HepG2 (cell line): ENCODE results near the gene MGAT2. TPM values are rescaled to one million over a fixed set of nuclear protein-coding genes. Genes with fewer than 3 reads are reported as not detected.

ENCODE experiments used
- EEA1 ChIP-seq: sonication (generic); formaldehyde crosslinking; IDR thresholded peaks from 2 replicates; pipeline ENCODE4 v1.5.1; 2020; ENCODE audit warnings: mild to moderate bottlenecking, missing genetic modification reagents, borderline replicate concordance
- HMGA1 ChIP-seq: sonication (generic); formaldehyde crosslinking; conservative IDR thresholded peaks from 2 replicates; pipeline ENCODE4 v1.4.0; 2020; ENCODE audit warnings: missing genetic modification reagents
- NFIC ChIP-seq: IDR thresholded peaks from 2 replicates; pipeline ENCODE4 v1.6.1; 2012; ENCODE audit warnings: mild to moderate bottlenecking, low read length, inconsistent platforms
- NR0B2 ChIP-seq: sonication (generic); formaldehyde crosslinking; IDR thresholded peaks from 2 replicates; pipeline ENCODE4 v1.4.0; 2020; ENCODE audit warnings: mild to moderate bottlenecking, missing genetic modification reagents
- ZFX ChIP-seq: sonication (generic); formaldehyde crosslinking; IDR thresholded peaks from 2 replicates; pipeline ENCODE4 v1.4.0; 2020; ENCODE audit warnings: mild to moderate bottlenecking, low read depth, missing genetic modification reagents, moderate library complexity
- ZNF3 ChIP-seq: IDR thresholded peaks from 2 replicates; pipeline ENCODE4 v1.7.0; 2017; ENCODE audit warnings: inconsistent platforms
- ZNF607 ChIP-seq: sonication (generic); formaldehyde crosslinking; IDR thresholded peaks from 2 replicates; pipeline ENCODE4 v1.5.1; 2020; ENCODE audit warnings: missing genetic modification reagents, mild to moderate bottlenecking, borderline replicate concordance
- ZNF639 ChIP-seq: conservative IDR thresholded peaks from 2 replicates; pipeline ENCODE4 v1.6.1; 2018; ENCODE audit warnings: missing genetic modification reagents
- polyA plus RNA-seq, 8 experiments: library from polyadenylated mRNA; depleted of rRNA in 3 of 8; stranded (reverse) in 7 of 8; unstranded in 1 of 8; fragments of >200 nt; fragmentation: Illumina TruSeq in 4 of 8; extraction: Trizol in 4 of 8; gene quantifications; 2 replicates each; pipeline versions ENCODE4 v1.2.1 to v1.2.3, GENCODE V29; 2011 to 2016; ENCODE audit warnings: low read depth in 4 of 8, missing spikeins in 1 of 8, mixed read lengths in 1 of 8; ENCODE audit not compliant: insufficient read depth in 1 of 8
- total RNA-seq, 5 experiments: library from RNA; depleted of rRNA; stranded (reverse); fragments of >200 nt; fragmentation: Illumina TruSeq; extraction: Trizol; gene quantifications; 2 replicates each; pipeline ENCODE4 v1.2.3, GENCODE V29; 2016; ENCODE audit warnings: low read depth in 1 of 5
- TF ChIP-seq, protein P1 (sequence below): sonication (generic); formaldehyde crosslinking; IDR thresholded peaks from 2 replicates; pipeline ENCODE4 v1.4.0; 2020; ENCODE audit warnings: mild to moderate bottlenecking, missing genetic modification reagents
- TF ChIP-seq, protein P2 (sequence below): sonication (generic); formaldehyde crosslinking; IDR thresholded peaks from 2 replicates; pipeline ENCODE4 v1.5.0; 2020; ENCODE audit warnings: mild to moderate bottlenecking, missing genetic modification reagents
- TF ChIP-seq, protein P3 (sequence below): sonication (generic); formaldehyde crosslinking; conservative IDR thresholded peaks from 2 replicates; pipeline ENCODE4 v1.4.0; 2020; ENCODE audit warnings: missing genetic modification reagents
- TF ChIP-seq, protein P4 (sequence below): sonication (generic); formaldehyde crosslinking; IDR thresholded peaks from 2 replicates; pipeline ENCODE4 v1.8.0; 2022; ENCODE audit warnings: missing genetic modification reagents, mild to moderate bottlenecking, inconsistent platforms, borderline replicate concordance

The MGAT2 gene
- total and polyA plus RNA-seq, 2 of the 13 experiments (the other 11 are each of a cell fraction or from before 2014, with no cell fraction given), result 12.9 to 51.9 TPM

DNA sequence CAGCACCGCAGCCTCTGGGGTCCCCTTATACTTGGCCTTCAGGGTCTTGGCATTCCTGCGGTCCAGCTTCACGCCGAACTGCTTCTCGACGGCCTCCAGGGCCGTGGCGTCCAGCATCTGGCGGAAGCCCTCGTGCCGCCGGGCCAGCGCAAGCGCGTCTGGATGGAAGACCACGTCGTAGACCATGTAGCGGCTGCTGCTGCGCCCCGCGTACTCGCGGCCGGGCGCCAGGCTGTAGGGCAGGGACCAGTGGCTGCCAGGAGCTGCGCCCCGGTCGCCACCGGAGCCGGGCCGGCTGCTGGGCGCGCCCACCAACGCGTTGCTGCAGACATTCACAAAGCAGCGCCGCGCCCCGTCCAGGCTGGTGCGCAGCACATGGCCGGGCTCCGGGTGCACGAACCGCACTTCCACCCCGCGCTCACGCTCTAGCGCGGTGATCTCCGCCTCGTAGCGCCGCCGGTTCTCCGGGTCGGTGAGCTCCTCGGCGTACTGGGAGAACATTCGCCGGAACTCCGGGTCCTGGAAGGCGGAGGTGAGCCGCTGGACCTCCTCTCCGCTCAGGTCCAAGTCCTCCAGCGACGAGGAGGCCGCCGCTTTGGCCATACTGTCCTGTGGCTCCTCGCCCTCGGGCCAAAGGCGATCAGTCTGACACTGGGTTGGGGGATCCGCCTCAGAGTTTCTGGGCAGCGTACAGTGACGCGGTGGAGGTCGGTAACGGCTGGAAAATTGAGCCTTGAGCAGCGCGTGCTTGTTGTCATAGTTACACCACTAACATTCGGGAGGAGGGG is 14.1 kb downstream of the MGAT2 start, which contains the start of gene DNAAF2 (continued):
- TF ChIP-seq, protein P1, sequence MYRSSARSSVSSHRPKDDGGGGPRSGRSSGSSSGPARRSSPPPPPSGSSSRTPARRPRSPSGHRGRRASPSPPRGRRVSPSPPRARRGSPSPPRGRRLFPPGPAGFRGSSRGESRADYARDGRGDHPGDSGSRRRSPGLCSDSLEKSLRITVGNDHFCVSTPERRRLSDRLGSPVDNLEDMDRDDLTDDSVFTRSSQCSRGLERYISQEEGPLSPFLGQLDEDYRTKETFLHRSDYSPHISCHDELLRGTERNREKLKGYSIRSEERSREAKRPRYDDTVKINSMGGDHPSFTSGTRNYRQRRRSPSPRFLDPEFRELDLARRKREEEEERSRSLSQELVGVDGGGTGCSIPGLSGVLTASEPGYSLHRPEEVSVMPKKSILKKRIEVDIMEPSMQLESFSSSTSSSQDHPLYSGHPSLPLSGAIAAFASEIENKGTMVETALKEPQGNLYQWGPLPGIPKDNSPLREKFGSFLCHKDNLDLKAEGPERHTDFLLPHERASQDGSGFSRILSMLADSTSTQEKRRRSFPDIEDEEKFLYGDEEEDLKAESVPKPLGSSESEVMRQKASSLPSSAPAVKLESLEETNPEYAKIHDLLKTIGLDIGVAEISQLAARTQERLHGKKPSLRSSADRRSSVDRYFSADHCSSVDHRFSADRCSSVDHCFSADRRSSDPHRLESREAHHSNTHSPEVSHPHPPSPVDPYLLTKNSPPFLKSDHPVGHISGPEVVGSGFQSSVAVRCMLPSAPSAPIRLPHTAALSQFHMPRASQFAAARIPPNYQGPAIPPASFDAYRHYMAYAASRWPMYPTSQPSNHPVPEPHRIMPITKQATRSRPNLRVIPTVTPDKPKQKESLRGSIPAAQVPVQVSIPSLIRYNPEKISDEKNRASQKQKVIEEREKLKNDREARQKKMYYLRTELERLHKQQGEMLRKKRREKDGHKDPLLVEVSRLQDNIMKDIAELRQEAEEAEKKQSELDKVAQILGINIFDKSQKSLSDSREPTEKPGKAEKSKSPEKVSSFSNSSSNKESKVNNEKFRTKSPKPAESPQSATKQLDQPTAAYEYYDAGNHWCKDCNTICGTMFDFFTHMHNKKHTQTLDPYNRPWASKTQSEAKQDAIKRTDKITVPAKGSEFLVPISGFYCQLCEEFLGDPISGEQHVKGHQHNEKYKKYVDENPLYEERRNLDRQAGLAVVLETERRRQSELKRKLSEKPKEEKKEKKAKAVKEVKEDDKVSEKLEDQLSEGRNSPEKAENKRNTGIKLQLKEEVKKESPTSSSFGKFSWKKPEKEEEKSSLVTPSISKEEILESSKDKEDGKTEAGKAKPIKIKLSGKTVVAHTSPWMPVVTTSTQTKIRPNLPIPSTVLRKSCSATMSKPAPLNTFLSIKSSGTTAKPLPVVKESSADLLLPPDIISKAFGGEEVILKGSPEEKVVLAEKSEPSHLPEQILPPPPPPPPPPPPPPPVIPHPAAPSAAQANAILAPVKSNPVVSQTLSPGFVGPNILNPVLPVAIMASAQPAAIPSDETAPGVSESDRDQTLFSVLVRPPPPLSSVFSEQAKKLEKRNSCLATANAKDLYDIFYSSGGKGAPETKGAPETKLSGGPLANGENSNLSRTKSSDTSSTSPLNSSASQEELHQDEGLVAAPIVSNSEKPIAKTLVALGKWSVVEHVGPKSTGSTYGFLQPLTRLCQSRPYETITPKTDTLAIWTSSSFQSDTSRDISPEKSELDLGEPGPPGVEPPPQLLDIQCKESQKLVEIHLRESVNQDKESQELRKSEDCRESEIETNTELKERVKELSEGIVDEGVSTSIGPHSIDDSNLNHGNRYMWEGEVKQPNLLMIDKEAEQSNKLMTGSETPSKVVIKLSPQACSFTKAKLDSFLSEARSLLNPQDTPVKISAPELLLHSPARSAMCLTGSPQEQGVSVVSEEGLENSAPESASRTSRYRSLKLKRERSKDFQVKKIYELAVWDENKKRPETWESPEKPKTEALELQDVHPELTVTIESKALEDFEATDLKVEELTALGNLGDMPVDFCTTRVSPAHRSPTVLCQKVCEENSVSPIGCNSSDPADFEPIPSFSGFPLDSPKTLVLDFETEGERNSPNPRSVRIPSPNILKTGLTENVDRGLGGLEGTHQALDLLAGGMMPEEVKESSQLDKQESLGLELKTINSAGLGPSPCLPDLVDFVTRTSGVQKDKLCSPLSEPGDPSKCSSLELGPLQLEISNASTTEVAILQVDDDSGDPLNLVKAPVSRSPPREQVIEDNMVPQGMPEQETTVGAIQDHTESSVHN (CRISPR knock-in tag), result peak; percentile 84
- TF ChIP-seq ZNF607 (CRISPR knock-in tag), result no peak; the same call in 1 of the 2 replicates
- TF ChIP-seq EEA1 (CRISPR knock-in tag), result no peak
- TF ChIP-seq, protein P2, sequence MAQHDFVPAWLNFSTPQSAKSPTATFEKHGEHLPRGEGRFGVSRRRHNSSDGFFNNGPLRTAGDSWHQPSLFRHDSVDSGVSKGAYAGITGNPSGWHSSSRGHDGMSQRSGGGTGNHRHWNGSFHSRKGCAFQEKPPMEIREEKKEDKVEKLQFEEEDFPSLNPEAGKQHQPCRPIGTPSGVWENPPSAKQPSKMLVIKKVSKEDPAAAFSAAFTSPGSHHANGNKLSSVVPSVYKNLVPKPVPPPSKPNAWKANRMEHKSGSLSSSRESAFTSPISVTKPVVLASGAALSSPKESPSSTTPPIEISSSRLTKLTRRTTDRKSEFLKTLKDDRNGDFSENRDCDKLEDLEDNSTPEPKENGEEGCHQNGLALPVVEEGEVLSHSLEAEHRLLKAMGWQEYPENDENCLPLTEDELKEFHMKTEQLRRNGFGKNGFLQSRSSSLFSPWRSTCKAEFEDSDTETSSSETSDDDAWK (CRISPR knock-in tag), result no peak
- no peak for TF ChIP-seq ZNF3
- TF ChIP-seq NFIC, result no peak
- TF ChIP-seq NR0B2 (CRISPR knock-in tag), result 0 out of 2 replicates have a peak, but pooled peaks have one; percentile 16
- TF ChIP-seq ZNF639 (CRISPR knock-in tag), result no peak
- TF ChIP-seq, protein P3, sequence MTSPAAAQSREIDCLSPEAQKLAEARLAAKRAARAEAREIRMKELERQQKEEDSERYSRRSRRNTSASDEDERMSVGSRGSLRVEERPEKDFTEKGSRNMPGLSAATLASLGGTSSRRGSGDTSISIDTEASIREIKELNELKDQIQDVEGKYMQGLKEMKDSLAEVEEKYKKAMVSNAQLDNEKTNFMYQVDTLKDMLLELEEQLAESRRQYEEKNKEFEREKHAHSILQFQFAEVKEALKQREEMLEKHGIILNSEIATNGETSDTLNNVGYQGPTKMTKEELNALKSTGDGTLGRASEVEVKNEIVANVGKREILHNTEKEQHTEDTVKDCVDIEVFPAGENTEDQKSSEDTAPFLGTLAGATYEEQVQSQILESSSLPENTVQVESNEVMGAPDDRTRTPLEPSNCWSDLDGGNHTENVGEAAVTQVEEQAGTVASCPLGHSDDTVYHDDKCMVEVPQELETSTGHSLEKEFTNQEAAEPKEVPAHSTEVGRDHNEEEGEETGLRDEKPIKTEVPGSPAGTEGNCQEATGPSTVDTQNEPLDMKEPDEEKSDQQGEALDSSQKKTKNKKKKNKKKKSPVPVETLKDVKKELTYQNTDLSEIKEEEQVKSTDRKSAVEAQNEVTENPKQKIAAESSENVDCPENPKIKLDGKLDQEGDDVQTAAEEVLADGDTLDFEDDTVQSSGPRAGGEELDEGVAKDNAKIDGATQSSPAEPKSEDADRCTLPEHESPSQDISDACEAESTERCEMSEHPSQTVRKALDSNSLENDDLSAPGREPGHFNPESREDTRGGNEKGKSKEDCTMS (CRISPR knock-in tag), result no peak
- TF ChIP-seq, protein P4, sequence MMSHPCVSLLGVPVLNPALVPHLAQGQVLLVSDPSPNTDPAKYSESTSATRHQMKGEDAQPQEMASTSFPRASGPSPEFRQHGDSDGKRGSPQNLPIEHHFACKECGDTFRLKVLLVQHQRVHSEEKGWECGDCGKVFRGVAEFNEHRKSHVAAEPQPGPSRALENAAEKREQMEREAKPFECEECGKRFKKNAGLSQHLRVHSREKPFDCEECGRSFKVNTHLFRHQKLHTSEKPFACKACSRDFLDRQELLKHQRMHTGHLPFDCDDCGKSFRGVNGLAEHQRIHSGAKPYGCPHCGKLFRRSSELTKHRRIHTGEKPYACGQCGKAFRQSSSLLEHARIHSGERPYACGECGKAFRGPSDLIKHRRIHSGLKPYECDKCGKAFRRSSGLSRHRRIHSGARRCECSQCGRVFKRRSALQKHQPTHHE (CRISPR knock-in tag), result no peak; the same call in 1 of the 2 replicates
- no peak for TF ChIP-seq HMGA1 (CRISPR knock-in tag)
- TF ChIP-seq ZFX (CRISPR knock-in tag), result no peak; the same call in none of the 2 replicates
